ENCODE measurements around the gene TMEM79. TPM values are rescaled to one million over a fixed set of nuclear protein-coding genes. Genes with fewer than 3 reads are reported as not detected.

TMEM79 gene
- polyA plus RNA-seq, 3 donors = 5.8 to 6.6 (median 6.5) TPM

Other genes with a start within 250 kb of the TMEM79 start
- gene UBQLN4, start 230.5 kb upstream of the TMEM79 start, polyA plus RNA-seq (ENCODE audit: insufficient read length in 3 of 3) = 10 to 100 TPM; 53.3 to 57.8 (median 53.7) TPM
- gene LAMTOR2, start 229.5 kb upstream of the TMEM79 start, polyA plus RNA-seq (ENCODE audit: insufficient read length in 3 of 3) = 10 to 100 TPM; 51.4 to 65.5 (median 58.1) TPM
- gene RAB25, start 223.2 kb upstream of the TMEM79 start, polyA plus RNA-seq (ENCODE audit: insufficient read length in 3 of 3) = 10 to 100 TPM; 46.2 to 67.0 (median 47.6) TPM
- 10 to 100 TPM; 42.4 to 54.4 (median 48.0) TPM for gene MEX3A, start 201.9 kb upstream of the TMEM79 start, polyA plus RNA-seq (ENCODE audit: insufficient read length in 3 of 3)
- gene LMNA, start 169.6 kb upstream of the TMEM79 start, polyA plus RNA-seq (ENCODE audit: insufficient read length in 3 of 3) = 100 to 1,000 TPM in 1 of 3 donors, 10 to 100 TPM in 2; 67.7 to 140 (median 93.9) TPM
- gene SEMA4A, start 130.7 kb upstream of the TMEM79 start, polyA plus RNA-seq (ENCODE audit: insufficient read length in 3 of 3) = 10 to 100 TPM; 16.6 to 27.8 (median 18.4) TPM
- gene SLC25A44, start 90.2 kb upstream of the TMEM79 start, polyA plus RNA-seq (ENCODE audit: insufficient read length in 3 of 3) = 10 to 100 TPM; 26.1 to 36.0 (median 32.3) TPM
- gene PMF1, start 71.3 kb upstream of the TMEM79 start, polyA plus RNA-seq (ENCODE audit: insufficient read length in 3 of 3) = 10 to 100 TPM; 79.5 to 96.1 (median 93.1) TPM
- 1 to 10 TPM; 2.1 to 6.7 (median 2.3) TPM for gene BGLAP, start 42.1 kb upstream of the TMEM79 start, polyA plus RNA-seq (ENCODE audit: insufficient read length in 3 of 3)
- gene PAQR6, start 36.3 kb upstream of the TMEM79 start, polyA plus RNA-seq (ENCODE audit: insufficient read length in 3 of 3) = 1 to 10 TPM; 4.3 to 7.0 (median 5.1) TPM
- 10 to 100 TPM; 53.7 to 67.6 (median 66.5) TPM for gene SMG5, start 1.5 kb upstream of the TMEM79 start, polyA plus RNA-seq (ENCODE audit: insufficient read length in 3 of 3)
- gene GLMP, start 11.4 kb downstream of the TMEM79 start, polyA plus RNA-seq (ENCODE audit: insufficient read length in 3 of 3) = 10 to 100 TPM; 52.1 to 71.2 (median 64.5) TPM
- gene VHLL, start 15.0 kb downstream of the TMEM79 start, polyA plus RNA-seq (ENCODE audit: insufficient read length in 3 of 3) = not detected
- 100 to 1,000 TPM; 300 to 385 (median 351) TPM for gene CCT3, start 54.0 kb downstream of the TMEM79 start, polyA plus RNA-seq (ENCODE audit: insufficient read length in 3 of 3)
- gene TSACC, start 54.2 kb downstream of the TMEM79 start, polyA plus RNA-seq (ENCODE audit: insufficient read length in 3 of 3) = 1 to 10 TPM in 1 of 3 donors, under 1 TPM in 2; 0.78 to 2.3 (median 0.82) TPM
- gene RHBG, start 84.9 kb downstream of the TMEM79 start, polyA plus RNA-seq (ENCODE audit: insufficient read length in 3 of 3) = 10 to 100 TPM in 2 of 3 donors, 1 to 10 TPM in 1; 9.3 to 18.3 (median 11.8) TPM
- 10 to 100 TPM; 21.1 to 31.7 (median 25.8) TPM for gene MEF2D, start 216.4 kb downstream of the TMEM79 start, polyA plus RNA-seq (ENCODE audit: insufficient read length in 3 of 3)